ENCODE measurements around the gene ACADL. TPM values are rescaled to one million over a fixed set of nuclear protein-coding genes. Genes with fewer than 3 reads are reported as not detected.
A peak's percentile ranks its signal among the peaks of the same experiment; 100 is the strongest.

The ACADL gene
- total and polyA plus RNA-seq, 2 of the 8 experiments (the other 6 are each of a cell fraction or from before 2014, with no cell fraction given): 0.11 to 0.34 TPM

GRCh38 chr2:210177769-210178168 lies 47.5 kb downstream of the ACADL start (continued):
- TF ChIP-seq CHD7 (IDR thresholded peaks at IDR 0.05; ENCODE audit: insufficient replicate concordance, low read length): peak; percentile 82
- no peak for TF ChIP-seq CBX8 (IDR thresholded peaks at IDR 0.05; ENCODE audit: borderline replicate concordance, low read depth, low read length)
- no peak for TF ChIP-seq SP2 (IDR thresholded peaks at IDR 0.05; ENCODE audit: low read length)
- TF ChIP-seq SP4 (IDR thresholded peaks at IDR 0.05; ENCODE audit: low read length): no peak
- no peak for TF ChIP-seq CBX5 (IDR thresholded peaks at IDR 0.05; ENCODE audit: low read depth, low read length)
- 0 out of 2 replicates have a peak, but pooled peaks have one; percentile 36 for TF ChIP-seq YY1 (IDR thresholded peaks at IDR 0.05; ENCODE audit: low read depth, low read length)
- TF ChIP-seq GABPA (IDR thresholded peaks at IDR 0.05; ENCODE audit: borderline replicate concordance, insufficient read depth, low read length): no peak
- TF ChIP-seq NRF1 (IDR thresholded peaks at IDR 0.05; ENCODE audit: low read depth, low read length): no peak
- TF ChIP-seq CREB1 (IDR thresholded peaks at IDR 0.05): no peak
- peak; percentile 65 for TF ChIP-seq USF2 (IDR thresholded peaks at IDR 0.05; ENCODE audit: low read length)
- TF ChIP-seq BACH1 (IDR thresholded peaks at IDR 0.05; ENCODE audit: low read length): no peak
- no peak for TF ChIP-seq EZH2 (IDR thresholded peaks at IDR 0.05; ENCODE audit: low read depth, low read length, severe bottlenecking)

Measured in H1 (cell line).